Calu3 (cell line): ENCODE measurements around the gene SPATA19. TPM values are rescaled to one million over a fixed set of nuclear protein-coding genes. Genes with fewer than 3 reads are reported as not detected.

ENCODE experiments used
- BruUV-seq: library from RNA; stranded (reverse); fragments of 400-500 nt; replicated peaks from 2 replicates; lab custom pipeline; 2021; lab: Mats Ljungman, UMichigan
- CTCF ChIA-PET: fragments of 300-600 bp; sonication (Branson Sonifier 250); formaldehyde crosslinking; loops from one replicate; lab custom pipeline; 2022; ENCODE audit warnings: antibody characterized with exemption; lab: Charles Lee
- DNase-seq: peaks from one replicate; pipeline ENCODE4 v3.0.0; 2022
- H3K27ac Mint-ChIP-seq: one replicate; pipeline ENCODE4 v1.8.0; 2022; ENCODE audit warnings: mixed read lengths; ENCODE audit not compliant: unreplicated experiment
- H3K27me3 Mint-ChIP-seq: one replicate; pipeline ENCODE4 v1.8.0; 2022; ENCODE audit warnings: mixed read lengths; ENCODE audit not compliant: unreplicated experiment
- H3K36me3 Mint-ChIP-seq: one replicate; pipeline ENCODE4 v1.8.0; 2022; ENCODE audit warnings: mild to moderate bottlenecking, moderate library complexity, mixed read lengths; ENCODE audit not compliant: insufficient read depth, unreplicated experiment
- H3K4me1 Mint-ChIP-seq: one replicate; pipeline ENCODE4 v1.8.0; 2022; ENCODE audit warnings: mild to moderate bottlenecking, low read depth, mixed read lengths; ENCODE audit not compliant: unreplicated experiment
- H3K4me3 Mint-ChIP-seq: one replicate; pipeline ENCODE4 v1.8.0; 2022; ENCODE audit warnings: mild to moderate bottlenecking, low read depth, moderate library complexity, mixed read lengths; ENCODE audit not compliant: unreplicated experiment
- H3K9me3 Mint-ChIP-seq: one replicate; pipeline ENCODE4 v1.8.0; 2022; ENCODE audit warnings: low read depth, mixed read lengths; ENCODE audit not compliant: unreplicated experiment
- intact Hi-C: fragments of 100-400 bp; cut with micrococcal nuclease; formaldehyde crosslinking; loops from one replicate; pipeline ENCODE4 v1.10.0; 2022; ENCODE audit not compliant: unreplicated experiment
- total RNA-seq: library from RNA; stranded (reverse); gene quantifications from 2 replicates; pipeline ENCODE4 v1.2.3, GENCODE V29; 2022
- TF ChIP-seq, protein P1 (sequence below): fragments of 200-600 bp; IDR thresholded peaks from one replicate; pipeline ENCODE4 v1.8.0; 2022; ENCODE audit warnings: antibody characterized with exemption; ENCODE audit not compliant: unreplicated experiment

SPATA19 gene
- total RNA-seq, 1 experiment from 2014 or later, result not detected

DNA sequence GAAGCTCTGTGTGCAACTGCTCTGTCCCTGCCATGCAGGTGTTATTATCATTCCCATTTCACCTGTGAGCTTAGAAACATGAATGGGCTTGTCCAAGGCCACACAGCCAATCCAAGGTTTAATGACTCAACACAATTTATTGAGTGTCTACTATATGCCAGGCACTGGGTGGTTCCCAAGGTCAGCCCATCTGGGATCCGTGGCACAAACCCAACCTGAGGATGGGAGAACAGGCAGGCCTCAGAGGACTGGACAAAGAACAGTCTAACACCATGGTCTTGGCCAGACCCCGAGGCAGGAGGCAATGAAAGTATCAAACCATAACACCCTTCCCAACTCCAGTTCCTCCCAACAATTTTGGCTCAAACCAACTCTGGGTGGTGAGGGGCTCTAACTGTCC is 15.7 kb downstream of the SPATA19 start:
- CTCF ChIA-PET, result no interaction called here
- TF ChIP-seq, protein P1, sequence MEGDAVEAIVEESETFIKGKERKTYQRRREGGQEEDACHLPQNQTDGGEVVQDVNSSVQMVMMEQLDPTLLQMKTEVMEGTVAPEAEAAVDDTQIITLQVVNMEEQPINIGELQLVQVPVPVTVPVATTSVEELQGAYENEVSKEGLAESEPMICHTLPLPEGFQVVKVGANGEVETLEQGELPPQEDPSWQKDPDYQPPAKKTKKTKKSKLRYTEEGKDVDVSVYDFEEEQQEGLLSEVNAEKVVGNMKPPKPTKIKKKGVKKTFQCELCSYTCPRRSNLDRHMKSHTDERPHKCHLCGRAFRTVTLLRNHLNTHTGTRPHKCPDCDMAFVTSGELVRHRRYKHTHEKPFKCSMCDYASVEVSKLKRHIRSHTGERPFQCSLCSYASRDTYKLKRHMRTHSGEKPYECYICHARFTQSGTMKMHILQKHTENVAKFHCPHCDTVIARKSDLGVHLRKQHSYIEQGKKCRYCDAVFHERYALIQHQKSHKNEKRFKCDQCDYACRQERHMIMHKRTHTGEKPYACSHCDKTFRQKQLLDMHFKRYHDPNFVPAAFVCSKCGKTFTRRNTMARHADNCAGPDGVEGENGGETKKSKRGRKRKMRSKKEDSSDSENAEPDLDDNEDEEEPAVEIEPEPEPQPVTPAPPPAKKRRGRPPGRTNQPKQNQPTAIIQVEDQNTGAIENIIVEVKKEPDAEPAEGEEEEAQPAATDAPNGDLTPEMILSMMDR, result no peak
- no peaks in the 10 kb centered on the region for H3K4me1 Mint-ChIP-seq
- peaks cover 6% of the 10 kb centered on the region for H3K9me3 Mint-ChIP-seq
- peaks cover 9% of the 10 kb centered on the region for H3K36me3 Mint-ChIP-seq
- no peak overlapping the region for H3K27ac Mint-ChIP-seq
- no peak overlapping the region for H3K4me3 Mint-ChIP-seq
- no TSS peak for BruUV-seq
- no peak for DNase-seq
- peaks cover 30% of the 10 kb centered on the region for H3K27me3 Mint-ChIP-seq
- intact Hi-C loops, result no loop called here

DNA sequence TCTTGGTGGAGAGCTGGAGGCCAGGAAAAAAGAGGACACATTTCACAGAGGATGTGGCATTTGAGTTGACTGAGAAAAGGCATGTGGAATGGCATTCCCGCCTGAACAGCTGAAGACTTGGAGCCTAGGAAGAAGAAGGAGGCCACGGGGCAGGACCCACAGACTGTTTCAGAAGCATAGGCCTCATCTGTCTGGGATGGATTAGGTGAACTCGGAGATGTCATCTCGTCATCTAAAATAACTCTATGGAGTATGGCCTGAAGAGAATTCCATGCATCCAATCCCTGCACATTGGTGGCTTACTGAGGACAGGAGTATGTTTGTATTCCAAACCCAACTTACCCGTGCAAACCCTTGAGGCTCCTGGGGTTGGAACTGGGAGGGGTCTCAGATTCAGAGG is 16.4 kb downstream of the SPATA19 start:
- CTCF ChIA-PET, result no interaction called here
- Mint-ChIP-seq H3K27me3 (peaks cover 33% of the 10 kb centered on the region), H3K4me3 (no peak overlapping the region), H3K4me1 (no peaks in the 10 kb centered on the region), H3K27ac (no peak overlapping the region), H3K9me3 (peaks cover 6% of the 10 kb centered on the region), H3K36me3 (peaks cover 5% of the 10 kb centered on the region)
- intact Hi-C loops, result no loop called here
- BruUV-seq, result no TSS peak
- TF ChIP-seq, protein P1, result no peak
- DNase-seq, result no peak

DNA sequence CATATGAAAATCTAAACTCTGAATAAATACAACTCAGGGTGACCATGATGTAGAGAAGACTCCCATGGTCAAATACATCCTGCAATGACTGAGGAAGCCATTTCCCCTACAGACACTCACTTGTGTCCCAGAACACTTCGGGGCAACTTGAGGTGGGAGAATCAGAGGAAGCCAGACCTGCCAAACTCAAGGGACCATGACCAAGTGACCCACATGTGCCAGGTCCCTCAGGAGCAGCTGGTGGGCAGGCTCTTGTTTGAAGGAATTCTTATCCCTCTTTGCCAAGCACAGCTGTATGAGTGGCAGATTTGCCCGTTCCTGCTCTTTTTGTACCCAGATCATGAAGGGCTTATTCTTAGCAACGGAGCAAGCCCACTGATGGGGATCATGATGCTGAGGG is 17.8 kb downstream of the SPATA19 start:
- TF ChIP-seq, protein P1, result no peak
- Mint-ChIP-seq H3K36me3 (no peaks in the 10 kb centered on the region), H3K27me3 (peaks cover 33% of the 10 kb centered on the region), H3K4me3 (no peak overlapping the region), H3K27ac (no peak overlapping the region), H3K9me3 (peaks cover 6% of the 10 kb centered on the region), H3K4me1 (no peaks in the 10 kb centered on the region)
- DNase-seq, result no peak
- intact Hi-C loops, result no loop called here
- no TSS peak for BruUV-seq
- CTCF ChIA-PET, result no interaction called here

DNA sequence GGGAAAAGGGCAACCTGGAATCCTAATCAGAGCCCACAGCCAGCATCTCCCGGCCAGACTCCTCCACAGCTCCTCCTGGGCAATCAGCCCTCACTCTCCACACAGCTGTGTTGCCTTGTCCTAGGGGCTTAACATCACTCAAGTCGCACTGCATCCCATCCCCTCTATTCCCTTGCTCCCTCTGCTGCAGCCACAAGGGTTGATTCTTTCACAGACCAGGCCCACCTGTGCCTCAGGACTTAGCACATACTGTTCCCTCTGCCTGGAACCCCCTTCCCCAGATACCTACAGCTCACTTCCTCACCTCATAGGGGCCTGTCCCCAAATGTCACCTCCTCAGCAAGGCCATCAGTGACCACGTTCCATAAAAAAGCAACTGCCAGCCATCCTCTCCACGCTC is 18.4 kb downstream of the SPATA19 start:
- Mint-ChIP-seq H3K36me3 (no peaks in the 10 kb centered on the region), H3K9me3 (peaks cover 6% of the 10 kb centered on the region), H3K4me3 (no peak overlapping the region), H3K27me3 (peaks cover 33% of the 10 kb centered on the region), H3K4me1 (no peaks in the 10 kb centered on the region), H3K27ac (no peak overlapping the region)
- TF ChIP-seq, protein P1, result no peak
- BruUV-seq, result no TSS peak
- CTCF ChIA-PET, result no interaction called here
- no peak for DNase-seq
- intact Hi-C loops, result no loop called here
